GM21737 (cell line): ENCODE results near the gene KIAA0825.
"Not testable (repeated sequence)": the region's sequence is repeated elsewhere in the genome, so short reads cannot be mapped to it uniquely, and the experiment has no call there.

Experiments
- ATAC-seq: cut with Tn5 transposase; IDR thresholded peaks from one replicate; pipeline ENCODE4 v1.9.1; 2021; ENCODE audit warnings: mild to moderate bottlenecking, moderate library complexity; ENCODE audit not compliant: unreplicated experiment

Gene KIAA0825

GRCh38 chr5:94181895-94182294, 436.5 kb downstream of the KIAA0825 start:
- ATAC-seq = no peak

GRCh38 chr5:94180761-94181160, 437.6 kb downstream of the KIAA0825 start:
- ATAC-seq = no peak

GRCh38 chr5:94175912-94176311, 442.5 kb downstream of the KIAA0825 start:
- ATAC-seq = no peak

- ATAC-seq = no peak
Observed at GRCh38 chr5:94174748-94175411, 443.5 kb downstream of the KIAA0825 start.

GRCh38 chr5:94173100-94173499, 445.3 kb downstream of the KIAA0825 start:
- ATAC-seq = no peak

- ATAC-seq = not testable (repeated sequence)
Observed at GRCh38 chr5:94171070-94171469, 447.3 kb downstream of the KIAA0825 start.

GRCh38 chr5:94170158-94170557, 448.2 kb downstream of the KIAA0825 start:
- ATAC-seq = not testable (repeated sequence)

GRCh38 chr5:94168151-94168550, 450.3 kb downstream of the KIAA0825 start:
- ATAC-seq = no peak

GRCh38 chr5:94161801-94162200, 456.6 kb downstream of the KIAA0825 start:
- no peak for ATAC-seq

GRCh38 chr5:94159144-94159543, 459.3 kb downstream of the KIAA0825 start:
- no peak for ATAC-seq

GRCh38 chr5:94157704-94158539, 460.5 kb downstream of the KIAA0825 start:
- ATAC-seq = no peak

- ATAC-seq = no peak
Observed at GRCh38 chr5:94154672-94155071, 463.7 kb downstream of the KIAA0825 start.

- ATAC-seq = no peak
Observed at GRCh38 chr5:94153736-94154450, 464.5 kb downstream of the KIAA0825 start.

- ATAC-seq = not testable (repeated sequence)
Observed at GRCh38 chr5:94143621-94144020, 474.8 kb downstream of the KIAA0825 start.

GRCh38 chr5:94140300-94140699, 478.1 kb downstream of the KIAA0825 start:
- ATAC-seq = no peak

GRCh38 chr5:94130077-94130476, 488.3 kb downstream of the KIAA0825 start:
- ATAC-seq = no peak

- no peak for ATAC-seq
Observed at GRCh38 chr5:94125107-94125506, 493.3 kb downstream of the KIAA0825 start.

GRCh38 chr5:94116317-94116716, 502.1 kb downstream of the KIAA0825 start:
- not testable (repeated sequence) for ATAC-seq

- ATAC-seq = no peak
Observed at GRCh38 chr5:94113087-94113486, 505.3 kb downstream of the KIAA0825 start.

GRCh38 chr5:94111209-94112004, 507.0 kb downstream of the KIAA0825 start:
- ATAC-seq = peak; percentile 100
